NCI-H1105 treated with DMSO at 0.1 percent for 48 hours (cell line): Measurements from ENCODE around the gene BDNF.

Experiments
- DNase-seq: peaks from one replicate; lab custom pipeline; 2025; lab: John Stamatoyannopoulos, UW

The BDNF gene

DNA sequence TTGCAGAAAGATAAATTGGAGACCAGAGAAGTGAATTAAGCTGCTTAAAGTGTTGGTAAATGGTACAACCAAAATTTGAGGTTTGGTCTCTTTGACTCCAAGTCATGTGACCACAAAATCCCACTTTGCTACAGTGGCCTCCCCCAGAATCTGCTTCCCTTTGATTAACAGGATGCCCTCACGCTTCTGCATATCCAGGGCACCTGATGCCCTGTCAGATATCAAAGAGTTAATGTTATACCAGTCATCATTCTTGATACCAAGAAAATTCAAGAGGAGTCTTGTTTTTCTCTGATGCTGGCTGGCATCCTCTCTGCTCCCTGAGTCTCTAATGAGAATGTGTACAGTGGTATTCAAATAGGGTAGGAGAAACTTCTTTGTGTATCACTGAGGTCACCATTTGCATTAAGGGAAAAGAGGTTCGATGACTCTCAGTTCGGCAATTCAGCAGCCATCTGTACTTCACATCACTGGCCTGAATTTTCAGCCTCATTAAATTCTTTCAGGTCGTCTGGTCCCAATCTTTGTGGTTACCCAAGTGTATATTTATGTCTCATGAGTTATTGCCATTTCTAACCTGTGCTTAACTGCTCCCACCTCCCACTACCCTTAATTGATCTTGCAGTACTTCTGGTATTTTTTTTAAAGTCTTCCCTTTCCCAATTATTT, 73.9 kb downstream of the BDNF start:
- no peak for DNase-seq

DNA sequence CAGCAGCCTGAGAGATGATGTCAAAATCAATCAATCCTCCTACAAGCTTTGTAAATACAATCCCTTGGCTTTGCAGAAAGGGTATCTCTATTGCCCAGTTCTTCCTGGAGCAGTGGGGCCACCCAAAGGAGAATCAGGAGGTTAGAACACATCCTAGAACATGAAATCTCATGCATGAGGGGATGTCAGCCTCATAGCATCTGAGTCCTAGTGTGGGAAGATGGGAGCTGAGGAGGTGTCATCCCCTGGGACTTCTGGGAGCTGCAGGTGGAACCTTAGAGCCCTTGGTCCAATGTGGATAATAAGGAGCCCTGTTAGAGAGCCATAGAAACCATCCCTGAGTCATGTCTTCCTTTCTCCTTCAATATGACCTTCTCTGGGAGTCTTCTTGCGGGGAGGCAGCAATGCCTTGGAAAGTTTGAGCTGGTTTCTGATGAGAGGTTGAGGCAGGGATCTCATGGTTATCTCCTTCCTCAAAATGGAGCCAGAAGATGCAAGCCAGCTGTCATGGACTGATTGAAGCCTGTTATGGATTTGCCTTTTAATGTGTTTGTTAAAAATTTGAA, 74.8 kb downstream of the BDNF start:
- DNase-seq: no peak

DNA sequence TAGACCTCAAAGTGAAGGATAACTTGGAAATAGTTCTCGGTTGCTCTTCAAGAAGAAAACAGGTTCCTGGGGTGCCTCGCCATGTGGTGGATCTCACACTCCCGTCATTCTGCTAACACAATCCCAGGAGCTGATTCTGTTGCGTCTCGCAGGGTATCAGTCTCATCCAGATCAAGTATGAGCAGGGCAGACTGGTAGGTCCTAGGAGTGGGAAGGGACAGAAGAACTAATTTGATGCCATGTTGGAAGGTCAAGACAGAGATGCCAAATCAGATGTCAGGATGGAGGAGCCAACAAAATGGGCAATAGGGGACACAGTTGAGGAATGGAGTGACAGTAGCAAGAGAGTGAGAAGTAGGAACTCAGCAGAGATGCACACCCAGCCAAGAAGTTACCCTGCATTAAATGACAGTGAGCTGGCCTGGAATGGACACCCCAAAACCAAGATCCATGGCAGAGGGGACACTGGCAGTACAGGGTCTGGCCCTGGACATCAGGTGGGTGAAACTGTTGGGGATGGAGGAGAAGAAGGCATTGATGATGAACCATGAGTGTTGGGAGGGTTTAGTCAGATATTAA, 76.2 kb downstream of the BDNF start:
- DNase-seq: no peak

DNA sequence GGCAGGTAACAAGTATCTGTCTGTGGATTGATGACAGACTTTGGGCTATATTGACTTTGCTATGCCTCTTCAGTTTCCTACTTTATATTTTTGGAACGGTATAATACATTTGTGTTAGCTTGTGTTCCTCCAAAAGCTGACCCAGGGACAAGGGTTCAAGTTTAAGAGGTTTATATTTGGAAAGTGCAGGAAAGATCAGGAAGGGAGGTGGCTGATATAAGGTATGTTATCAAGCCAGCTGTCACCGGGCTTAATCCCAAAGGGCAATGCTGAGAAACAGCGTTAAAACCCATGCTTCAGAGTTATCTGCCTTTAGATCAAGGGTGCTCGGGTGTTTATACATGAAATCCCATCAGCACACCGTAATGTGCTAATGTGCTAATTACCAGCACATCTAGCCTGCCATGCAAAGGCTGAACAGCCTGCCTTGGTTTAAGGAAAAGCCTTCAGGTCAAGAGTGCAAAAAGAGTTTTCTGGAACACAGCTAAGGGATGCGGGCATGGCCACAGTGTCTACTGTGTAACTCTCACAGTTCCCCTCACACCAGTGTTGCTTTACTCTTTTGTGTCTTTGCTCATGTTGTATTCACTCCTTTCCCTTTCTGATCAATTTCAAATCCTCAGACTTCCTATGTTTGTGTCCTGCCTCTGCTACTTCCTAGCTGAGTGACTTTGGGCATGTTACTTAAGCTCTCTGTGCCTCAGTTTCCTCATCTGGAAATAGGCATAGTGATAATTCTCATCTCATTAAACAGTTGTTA, 77.5 kb downstream of the BDNF start:
- no peak for DNase-seq

DNA sequence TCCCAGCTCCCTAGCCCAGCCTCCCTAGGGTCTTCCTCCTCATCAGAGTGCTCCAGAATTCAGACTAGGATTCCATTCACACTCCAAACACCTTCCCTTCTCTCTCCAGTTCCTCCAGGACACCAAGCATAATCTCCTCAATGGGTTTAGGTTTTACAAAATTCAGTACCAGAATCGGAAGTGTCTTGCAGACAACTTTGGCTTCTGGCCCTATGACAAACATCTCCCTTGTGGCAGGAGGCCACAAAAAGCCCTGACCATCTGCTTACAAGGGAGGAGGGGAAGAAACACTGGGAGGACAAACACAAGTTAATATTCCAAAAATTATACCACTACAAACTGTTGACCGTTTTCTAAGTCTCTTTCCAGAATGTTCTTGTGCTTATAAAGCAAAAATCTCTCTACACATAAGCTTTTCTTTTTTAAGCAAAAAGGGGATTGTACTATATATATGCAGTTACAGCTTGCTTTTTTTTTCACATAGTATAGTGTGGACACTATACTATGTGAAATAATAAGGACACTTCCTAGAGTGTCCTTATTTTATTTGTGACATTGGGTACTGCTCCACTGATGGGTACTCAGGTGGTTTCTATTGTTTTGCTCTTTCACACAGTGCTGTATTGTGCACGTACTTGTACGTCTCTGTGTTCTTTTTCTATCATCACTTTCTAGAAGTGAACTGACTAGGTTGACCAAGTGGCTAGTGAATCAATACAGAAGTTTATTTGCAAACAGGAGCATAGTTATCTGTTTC, 78.7 kb downstream of the BDNF start:
- no peak for DNase-seq

DNA sequence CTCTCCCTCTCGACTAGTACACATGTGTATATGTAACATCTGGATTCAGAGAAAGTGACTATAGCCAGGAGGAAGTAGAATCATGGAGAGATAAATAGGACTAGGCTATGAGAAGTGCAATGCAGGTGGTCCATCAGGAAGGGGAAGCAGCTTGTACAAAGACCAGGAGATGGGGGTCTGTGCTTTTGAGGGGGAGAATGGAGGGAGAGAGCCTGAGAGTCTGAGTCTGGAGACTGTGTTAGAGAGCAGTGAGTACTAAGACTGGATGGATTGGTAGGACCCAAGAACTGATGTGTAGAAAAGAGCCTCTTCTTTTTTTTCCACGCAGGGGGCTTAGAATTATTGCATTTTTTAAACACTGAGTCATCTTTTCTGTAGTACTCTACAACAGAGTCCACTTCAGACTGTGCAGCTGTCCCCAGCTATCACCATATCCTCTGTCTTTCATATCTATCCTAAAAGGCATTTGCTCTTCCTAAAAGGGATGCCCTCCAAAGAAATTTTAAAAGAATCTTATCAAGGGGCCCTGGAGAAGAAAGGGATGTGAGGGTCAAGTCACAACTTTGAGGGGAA, 80.4 kb downstream of the BDNF start:
- no peak for DNase-seq

DNA sequence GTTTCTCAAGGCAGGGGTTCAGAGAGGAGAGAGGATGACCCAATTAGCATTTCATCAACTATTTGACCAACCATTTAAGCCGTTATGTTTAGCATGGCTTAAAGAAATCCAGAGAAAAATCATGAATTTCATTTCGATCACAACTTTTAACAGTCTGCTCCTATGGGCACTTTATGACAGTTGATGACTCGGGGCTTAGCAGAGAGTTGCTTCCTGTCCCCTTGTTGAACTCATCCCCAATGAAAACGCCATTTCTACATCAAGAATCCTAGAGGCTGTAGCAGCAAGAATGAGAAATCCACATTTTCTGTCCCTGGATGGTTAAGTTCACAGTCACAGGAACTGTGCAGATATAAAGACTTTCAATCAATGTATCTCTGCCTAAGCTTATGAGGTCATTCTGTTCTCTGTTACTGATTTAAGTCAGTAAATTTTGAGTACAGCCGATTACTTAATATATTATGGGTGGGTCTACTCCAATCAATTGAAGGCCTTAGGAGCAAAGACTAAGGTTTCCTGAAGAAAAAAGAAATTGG, 81.1 kb downstream of the BDNF start:
- no peak for DNase-seq

DNA sequence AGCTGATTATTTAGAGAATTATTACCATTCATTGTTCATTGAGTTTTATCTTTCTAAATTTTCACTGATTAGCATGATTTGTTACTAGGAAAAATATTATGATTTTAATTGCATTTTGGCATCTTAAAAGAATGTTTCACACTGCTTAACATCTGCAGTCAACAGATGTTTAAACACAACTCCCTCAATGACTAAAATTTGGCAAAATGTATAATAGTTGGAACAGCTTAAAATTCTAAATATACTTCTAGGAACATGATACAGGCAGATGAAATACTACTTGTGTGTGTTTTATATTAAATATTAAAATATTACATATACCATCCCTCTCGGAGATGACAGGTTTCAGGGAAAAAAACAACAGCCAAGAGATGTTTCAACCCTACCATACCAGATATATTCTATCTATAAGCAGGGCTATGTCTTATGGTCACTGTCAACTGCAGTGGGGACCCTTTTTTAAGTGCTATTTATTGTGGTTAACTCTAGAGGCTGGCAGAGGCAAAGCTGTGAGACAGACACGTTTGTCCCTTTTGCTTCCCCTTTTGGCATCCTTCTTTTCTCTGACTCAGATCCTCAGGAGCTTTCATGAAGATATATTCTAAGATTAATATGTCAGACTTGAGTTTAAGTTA, 81.9 kb downstream of the BDNF start:
- DNase-seq: no peak

DNA sequence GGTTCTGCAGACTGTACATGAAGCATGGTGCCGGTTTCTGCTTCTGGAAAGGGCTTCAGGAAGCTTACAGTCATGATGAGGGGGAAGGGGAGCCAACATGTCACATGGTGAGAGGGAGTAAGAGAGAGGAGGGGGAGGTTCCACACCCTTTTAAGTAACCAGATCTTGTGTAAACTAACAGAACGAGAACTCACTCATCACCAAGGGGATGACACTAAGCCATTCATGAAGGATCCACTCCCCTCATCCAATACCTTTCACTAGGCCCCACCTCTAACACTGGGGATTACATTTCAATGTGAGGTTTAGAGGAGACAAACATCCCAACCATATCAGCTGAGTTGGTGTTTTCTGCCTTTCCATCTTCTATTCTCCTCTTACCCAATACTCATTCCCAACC, 83.5 kb downstream of the BDNF start:
- no peak for DNase-seq

DNA sequence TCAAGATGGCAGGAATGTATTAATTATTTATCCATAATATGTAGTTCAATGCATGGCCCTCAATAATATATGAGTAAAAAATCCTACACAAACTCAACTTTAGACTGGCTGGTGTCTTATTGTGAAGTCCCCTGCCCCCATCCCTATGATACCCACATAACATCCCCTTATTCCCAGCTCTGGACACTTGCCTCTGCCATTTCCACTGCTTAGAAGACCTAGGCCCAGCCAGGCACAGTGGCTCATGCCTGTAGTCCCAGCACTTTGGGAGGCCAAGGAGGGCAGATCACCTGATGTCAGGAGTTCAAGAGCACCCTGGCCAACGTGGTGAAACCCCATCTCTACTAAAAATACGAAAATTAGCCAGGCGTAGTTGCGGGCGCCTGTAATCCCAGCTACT, 84.4 kb downstream of the BDNF start:
- no peak for DNase-seq

DNA sequence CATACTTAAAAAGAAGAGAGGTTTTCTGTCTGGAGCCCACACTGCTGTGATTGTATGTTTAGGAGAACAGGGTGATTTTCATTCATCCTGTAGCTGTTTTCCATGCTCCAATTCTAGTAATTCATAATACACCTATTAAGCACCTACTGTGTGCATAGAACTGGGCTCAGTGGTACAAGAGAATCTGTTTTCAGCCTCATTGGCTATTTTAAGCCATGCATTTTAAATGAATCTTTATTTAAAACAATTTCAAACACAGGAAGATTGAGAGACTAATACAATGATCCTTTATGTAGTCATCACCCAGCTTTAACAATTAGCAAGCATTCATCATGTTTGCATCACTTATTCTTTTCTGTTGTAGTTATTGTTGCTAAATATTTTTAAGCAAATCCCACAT, 86.2 kb downstream of the BDNF start:
- DNase-seq: no peak

DNA sequence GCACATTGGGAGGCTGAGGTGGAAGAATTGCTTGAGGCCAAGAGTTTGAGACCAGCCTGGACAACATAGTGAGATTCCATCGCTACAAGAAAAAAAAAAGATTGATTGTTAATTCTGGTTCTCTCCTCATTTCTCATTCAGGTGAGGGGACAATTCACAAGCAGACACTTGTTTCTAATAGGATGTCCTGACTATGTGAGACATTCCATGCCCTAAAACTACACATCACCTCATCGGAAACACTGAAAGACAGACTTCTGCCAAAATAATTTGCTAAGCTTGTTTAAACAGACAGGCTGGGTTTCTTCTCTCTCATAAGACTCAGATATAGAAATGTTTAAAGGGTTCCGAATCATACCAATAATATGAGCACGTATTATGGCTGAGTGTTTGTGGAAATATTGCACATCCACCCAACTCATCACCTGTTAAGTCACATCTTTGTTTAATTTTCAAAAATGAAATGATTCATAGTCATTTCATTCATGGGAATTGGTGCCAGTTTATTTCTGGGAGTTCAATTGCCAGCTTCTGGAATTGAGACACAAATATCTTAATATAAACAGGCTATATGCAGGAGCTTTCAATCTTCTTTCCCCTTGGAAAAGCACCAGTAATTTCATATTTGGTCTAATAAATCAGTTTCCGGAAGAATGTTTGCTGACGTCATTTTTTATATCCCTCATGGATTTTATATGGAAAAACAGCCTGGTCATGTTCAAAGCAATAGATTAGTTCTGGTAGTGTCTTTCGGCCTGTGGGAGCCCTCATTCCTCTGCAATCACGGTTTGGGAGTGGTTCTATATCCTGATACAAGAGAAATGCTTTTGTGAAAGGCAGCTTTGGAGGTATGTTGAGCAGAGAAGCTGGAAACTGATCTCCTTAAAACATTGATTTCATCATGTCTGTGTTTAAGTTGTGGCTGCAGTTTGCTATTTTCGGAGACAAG, 87.0 kb downstream of the BDNF start:
- DNase-seq: no peak

DNA sequence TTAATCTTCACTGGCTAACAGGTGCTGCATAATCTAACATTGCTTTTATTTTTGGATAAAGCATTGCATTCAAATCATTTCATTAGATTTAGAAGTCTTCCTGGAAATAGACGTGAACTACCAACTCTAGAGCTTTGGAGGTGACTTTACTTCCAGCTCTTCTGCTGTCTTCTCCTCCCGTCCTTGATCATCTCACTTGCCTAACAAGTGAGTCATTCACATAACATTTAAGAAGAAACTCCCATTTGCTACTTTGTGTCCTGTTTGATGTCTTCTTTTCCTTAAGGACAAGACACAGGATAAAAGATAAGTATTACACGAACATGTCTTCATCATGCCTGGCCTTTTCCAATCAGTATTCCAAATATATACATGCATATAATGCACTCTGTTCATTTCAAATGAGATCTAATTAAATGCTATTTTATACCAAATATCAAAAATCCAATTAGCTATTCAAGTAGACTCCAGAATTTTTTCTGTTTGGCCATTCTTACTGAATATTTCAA, 88.3 kb downstream of the BDNF start:
- no peak for DNase-seq

DNA sequence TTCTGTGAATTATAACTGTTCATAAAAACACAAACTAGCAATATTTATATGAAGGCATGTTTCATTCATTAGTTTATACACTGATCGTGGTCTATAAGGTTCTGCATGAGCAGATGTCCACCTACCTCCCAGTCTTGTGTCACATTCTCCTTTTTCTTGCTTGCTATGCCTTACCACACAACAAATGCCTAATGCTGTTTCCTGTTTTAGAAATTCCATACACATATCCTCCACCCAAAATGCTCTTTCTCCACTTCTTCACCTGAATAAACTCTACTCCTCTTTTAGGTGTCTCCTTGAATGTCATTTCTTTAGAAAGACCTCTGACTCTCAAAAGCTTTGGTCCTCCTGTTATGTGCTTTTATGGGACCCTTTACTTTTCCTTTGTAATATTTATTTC, 88.9 kb downstream of the BDNF start:
- DNase-seq: no peak

DNA sequence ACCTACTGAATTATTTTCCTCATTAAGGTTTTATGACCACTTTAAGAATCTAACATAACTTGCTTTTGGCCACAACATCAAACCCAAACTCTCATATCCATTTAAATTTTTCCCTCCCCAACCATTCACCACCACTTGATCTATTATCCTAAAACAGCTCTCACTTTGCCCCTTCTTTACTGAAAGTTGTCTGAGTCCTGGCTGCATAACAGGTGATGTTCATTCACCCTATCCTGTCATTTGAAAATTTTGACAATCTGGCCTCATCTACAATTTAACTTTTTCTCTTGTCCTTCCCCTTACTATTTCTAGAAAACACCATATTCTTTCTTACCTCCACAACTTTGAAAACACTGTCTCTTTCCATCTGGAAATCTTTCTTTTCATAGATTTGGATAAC, 89.3 kb downstream of the BDNF start:
- no peak for DNase-seq

DNA sequence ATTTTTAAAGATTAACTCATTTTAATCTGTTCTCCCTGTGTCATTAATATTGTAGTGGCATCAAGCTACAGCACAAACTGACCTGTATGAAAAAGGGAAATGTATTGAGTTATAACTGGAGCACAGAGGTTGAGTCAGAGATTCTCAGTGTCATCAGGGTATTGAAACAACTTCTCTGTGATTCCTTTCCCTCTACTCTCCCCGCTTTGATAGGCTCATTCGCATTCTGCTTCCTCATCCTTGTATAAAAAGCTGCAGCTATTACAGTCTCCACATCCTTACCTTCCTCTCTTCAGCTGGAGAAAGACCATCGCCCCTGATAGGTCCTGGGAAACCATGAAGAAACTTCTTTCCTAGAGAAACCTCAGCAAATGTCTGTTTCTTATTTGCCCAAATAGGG, 90.0 kb downstream of the BDNF start:
- DNase-seq: no peak

DNA sequence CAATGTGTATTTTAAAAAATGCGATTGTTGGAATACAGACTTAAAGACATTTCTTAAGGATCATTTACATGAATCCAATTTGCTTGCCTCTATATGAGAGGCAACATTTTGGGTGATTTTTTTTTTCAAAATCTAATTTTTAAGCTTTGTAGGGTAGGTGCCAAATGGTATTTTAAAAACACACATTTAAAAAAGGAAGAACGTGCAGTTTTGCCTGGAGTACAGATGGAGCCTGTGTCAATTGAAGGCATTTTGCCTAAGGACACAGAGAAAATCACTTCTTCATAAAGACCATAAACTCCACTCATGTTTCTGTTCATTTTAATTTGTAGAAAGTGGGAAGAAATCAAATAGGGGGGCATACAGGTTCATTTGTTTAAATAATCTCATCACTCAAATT, 91.3 kb downstream of the BDNF start:
- DNase-seq: no peak

DNA sequence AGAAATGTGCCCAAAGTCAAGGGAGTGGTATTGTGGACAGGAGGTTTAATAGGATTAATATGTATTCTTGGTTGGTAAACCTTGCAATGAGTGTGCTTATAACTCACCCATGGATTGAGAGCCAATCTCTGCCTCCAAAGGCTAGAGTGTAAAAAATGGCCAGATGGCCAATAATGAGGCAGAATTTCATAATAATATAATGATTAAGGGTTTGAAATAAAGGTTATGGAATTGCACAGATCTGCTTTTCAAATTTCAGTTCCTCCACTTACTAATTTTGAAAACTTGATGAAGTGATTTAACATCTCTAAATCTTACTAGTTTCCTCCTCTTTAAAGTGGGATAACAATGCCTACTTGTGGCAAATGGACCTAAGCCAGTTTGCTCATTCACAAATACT, 94.8 kb downstream of the BDNF start:
- DNase-seq: no peak
